HUES6 (cell line): ENCODE data around the gene KCNAB1.
"Not testable (repeated sequence)": the region's sequence is repeated elsewhere in the genome, so short reads cannot be mapped to it uniquely, and the experiment has no call there.

Experiments used
- H3K27ac ChIP-seq: 2 replicates; pipeline ENCODE4 v1.7.0; 2013; ENCODE audit warnings: low read depth, mild to moderate bottlenecking, low read length, inconsistent platforms
- H3K27me3 ChIP-seq: 2 replicates; pipeline ENCODE4 v1.6.1; 2013; ENCODE audit warnings: low read length; ENCODE audit not compliant: control insufficient read depth, insufficient read depth
- H3K36me3 ChIP-seq: 2 replicates; pipeline ENCODE4 v1.6.1; 2013; ENCODE audit warnings: low read length; ENCODE audit not compliant: control insufficient read depth, insufficient read depth
- H3K4me1 ChIP-seq: 2 replicates; pipeline ENCODE4 v1.6.1; 2013; ENCODE audit warnings: low read length; ENCODE audit not compliant: control insufficient read depth, insufficient read depth
- H3K4me3 ChIP-seq: 2 replicates; pipeline ENCODE4 v1.5.1; 2013; ENCODE audit warnings: low read depth, low read length
- H3K9ac ChIP-seq: one replicate; pipeline ENCODE4 v1.6.1; 2013; ENCODE audit warnings: mild to moderate bottlenecking, low read length
- H3K9me3 ChIP-seq: 2 replicates; pipeline ENCODE4 v1.6.1; 2013; ENCODE audit warnings: low read depth, low read length; ENCODE audit not compliant: control insufficient read depth, insufficient read depth

Gene KCNAB1

GRCh38 chr3:156106721-156107373 is 13.5 kb upstream of the KCNAB1 start:
- Histone ChIP-seq H3K4me1 (no peaks in the 10 kb centered on the region), H3K9ac (no peak overlapping the region), H3K27me3 (no peaks in the 10 kb centered on the region), H3K4me3 (no peak overlapping the region), H3K9me3 (no peaks in the 10 kb centered on the region), H3K36me3 (no peaks in the 10 kb centered on the region), H3K27ac (no peak overlapping the region)

GRCh38 chr3:156107504-156107903 is 12.9 kb upstream of the KCNAB1 start:
- Histone ChIP-seq H3K27me3 (no peaks in the 10 kb centered on the region), H3K9me3 (no peaks in the 10 kb centered on the region), H3K4me1 (no peaks in the 10 kb centered on the region), H3K27ac (no peak overlapping the region), H3K4me3 (no peak overlapping the region), H3K9ac (no peak overlapping the region), H3K36me3 (no peaks in the 10 kb centered on the region)

- H3K36me3 ChIP-seq = no peaks in the 10 kb centered on the region
- H3K9ac ChIP-seq = no peak overlapping the region
- no peak overlapping the region for H3K4me3 ChIP-seq
- H3K27ac ChIP-seq = no peak overlapping the region
- no peaks in the 10 kb centered on the region for H3K4me1 ChIP-seq
- H3K9me3 ChIP-seq = no peaks in the 10 kb centered on the region
- H3K27me3 ChIP-seq = no peaks in the 10 kb centered on the region
Measured at GRCh38 chr3:156108616-156109015, 11.8 kb upstream of the KCNAB1 start.

- no peaks in the 10 kb centered on the region for H3K27me3 ChIP-seq
- H3K36me3 ChIP-seq = no peaks in the 10 kb centered on the region
- H3K27ac ChIP-seq = no peak overlapping the region
- H3K4me3 ChIP-seq = no peak overlapping the region
- H3K9me3 ChIP-seq = no peaks in the 10 kb centered on the region
- H3K9ac ChIP-seq = no peak overlapping the region
- H3K4me1 ChIP-seq = no peaks in the 10 kb centered on the region
Measured at GRCh38 chr3:156109989-156110388, 10.4 kb upstream of the KCNAB1 start.

- Histone ChIP-seq H3K27me3 (no peaks in the 10 kb centered on the region), H3K4me1 (no peaks in the 10 kb centered on the region), H3K9me3 (no peaks in the 10 kb centered on the region), H3K9ac (no peak overlapping the region), H3K36me3 (no peaks in the 10 kb centered on the region), H3K27ac (no peak overlapping the region), H3K4me3 (no peak overlapping the region)
Measured at GRCh38 chr3:156126467-156126866, 6.1 kb downstream of the KCNAB1 start.

GRCh38 chr3:156131241-156131640 is 10.9 kb downstream of the KCNAB1 start:
- no peaks in the 10 kb centered on the region for H3K27me3 ChIP-seq
- H3K9ac ChIP-seq = no peak overlapping the region
- H3K4me3 ChIP-seq = no peak overlapping the region
- no peaks in the 10 kb centered on the region for H3K4me1 ChIP-seq
- no peak overlapping the region for H3K27ac ChIP-seq
- H3K9me3 ChIP-seq = no peaks in the 10 kb centered on the region
- H3K36me3 ChIP-seq = no peaks in the 10 kb centered on the region

- H3K9me3 ChIP-seq = no peaks in the 10 kb centered on the region
- no peak overlapping the region for H3K9ac ChIP-seq
- no peaks in the 10 kb centered on the region for H3K4me1 ChIP-seq
- H3K4me3 ChIP-seq = no peak overlapping the region
- H3K27ac ChIP-seq = no peak overlapping the region
- no peaks in the 10 kb centered on the region for H3K36me3 ChIP-seq
- H3K27me3 ChIP-seq = no peaks in the 10 kb centered on the region
Measured at GRCh38 chr3:156131799-156132198, 11.4 kb downstream of the KCNAB1 start.

GRCh38 chr3:156132313-156132712 is 11.9 kb downstream of the KCNAB1 start:
- Histone ChIP-seq H3K9me3 (no peaks in the 10 kb centered on the region), H3K27me3 (no peaks in the 10 kb centered on the region), H3K36me3 (no peaks in the 10 kb centered on the region), H3K4me1 (no peaks in the 10 kb centered on the region), H3K27ac (no peak overlapping the region), H3K4me3 (no peak overlapping the region), H3K9ac (no peak overlapping the region)

- H3K9me3 ChIP-seq = no peaks in the 10 kb centered on the region
- no peaks in the 10 kb centered on the region for H3K4me1 ChIP-seq
Measured at GRCh38 chr3:156133076-156133475, 12.7 kb downstream of the KCNAB1 start.

GRCh38 chr3:156135921-156136638 is 15.7 kb downstream of the KCNAB1 start:
- Histone ChIP-seq H3K9ac (no peak overlapping the region), H3K27me3 (no peaks in the 10 kb centered on the region), H3K4me1 (no peaks in the 10 kb centered on the region), H3K4me3 (no peak overlapping the region), H3K36me3 (no peaks in the 10 kb centered on the region), H3K9me3 (no peaks in the 10 kb centered on the region), H3K27ac (no peak overlapping the region)

More at GRCh38 chr3:156133076-156133475, 12.7 kb downstream of the KCNAB1 start:
- Histone ChIP-seq H3K36me3 (no peaks in the 10 kb centered on the region), H3K27ac (no peak overlapping the region), H3K27me3 (no peaks in the 10 kb centered on the region), H3K9ac (no peak overlapping the region), H3K4me3 (no peak overlapping the region)

- not testable (repeated sequence) for H3K4me1 ChIP-seq, H3K27me3 ChIP-seq, H3K36me3 ChIP-seq, H3K9ac ChIP-seq, H3K9me3 ChIP-seq, H3K4me3 ChIP-seq, H3K27ac ChIP-seq
Measured at GRCh38 chr3:156137397-156137796, 17.0 kb downstream of the KCNAB1 start.
